Liver (tissue), 3 donors: ENCODE measurements around the gene OR11L1.

ENCODE experiments used
- ATF3 ChIP-seq: IDR thresholded peaks from 2 replicates; pipeline ENCODE4 v1.6.1; 2016; ENCODE audit warnings: antibody characterized with exemption
- CTCF ChIP-seq: fragments of 150-350 bp; IDR thresholded peaks from 2 replicates; pipeline ENCODE4 v1.5.1; 2017; ENCODE audit warnings: improper control_type of control experiment, low read depth, low read length; ENCODE audit not compliant: missing input control
- EGR1 ChIP-seq, 2 donors: IDR thresholded peaks; 2 replicates each; pipeline ENCODE4 v1.6.1; 2016 to 2018; ENCODE audit warnings: antibody characterized with exemption in 2 of 2, low read depth in 2 of 2
- FOXA1 ChIP-seq: IDR thresholded peaks from 2 replicates; pipeline ENCODE4 v1.6.1; 2016; ENCODE audit warnings: antibody characterized with exemption
- GABPA ChIP-seq, 2 donors: IDR thresholded peaks in 1 of 2; conservative IDR thresholded peaks in 1 of 2; 2 replicates each; pipeline ENCODE4 v1.6.1; 2016; ENCODE audit warnings: antibody characterized with exemption in 2 of 2, mild to moderate bottlenecking in 1 of 2, moderate library complexity in 1 of 2
- JUND ChIP-seq, 2 donors: IDR thresholded peaks; 2 replicates each; pipeline ENCODE4 v1.6.1; 2016; ENCODE audit warnings: antibody characterized with exemption in 2 of 2
- MAX ChIP-seq: IDR thresholded peaks from 2 replicates; pipeline ENCODE4 v1.6.1; 2016; ENCODE audit warnings: antibody characterized with exemption
- RAD21 ChIP-seq, 2 donors: IDR thresholded peaks; 2 replicates each; pipeline ENCODE4 v1.6.1; 2016; ENCODE audit warnings: antibody characterized with exemption in 2 of 2, mild to moderate bottlenecking in 2 of 2
- REST ChIP-seq: IDR thresholded peaks from 2 replicates; pipeline ENCODE4 v1.6.1; 2016; ENCODE audit warnings: antibody characterized with exemption, mild to moderate bottlenecking
- donor health status: healthy.
- donor health status: healthy.

- TF ChIP-seq CTCF (no peak), EGR1 (IDR thresholded peaks at IDR 0.05; ENCODE audit: low read depth in 2 of 2) (no peak), GABPA (IDR thresholded peaks at IDR 0.05 in 1 of 2, conservative IDR thresholded peaks at IDR 0.05 in 1 of 2) (no peak), RAD21 (IDR thresholded peaks at IDR 0.05) (no peak), FOXA1 (no peak), REST (no peak), MAX (no peak), JUND (IDR thresholded peaks at IDR 0.05) (no peak), ATF3 (no peak)
Measured at GRCh38 chr1:247883346-247883745, 41.6 kb upstream of the OR11L1 start.
